Measurements from ENCODE around the gene DGKQ. TPM values are rescaled to one million over a fixed set of nuclear protein-coding genes. Genes with fewer than 3 reads are reported as not detected.
A peak's percentile ranks its signal among the peaks of the same experiment; 100 is the strongest.

The DGKQ gene
- total and polyA plus RNA-seq, 3 experiments from 2014 or later = 17.2 to 26.2 (median 19.6) TPM

GRCh38 chr4:987624-988513 is 14.5 kb upstream of the DGKQ start:
- Mint-ChIP-seq H3K27me3 (no peaks in the 10 kb centered on the region), H3K36me3 (peaks cover 0 to 11% (median 0%) of the 10 kb centered on the region in 3 donors), H3K27ac (peak overlapping the region in 1 of 8 donors; percentile 82), H3K4me1 (peaks cover 15 to 33% (median 16%) of the 10 kb centered on the region in 3 donors), H3K9me3 (no peaks in the 10 kb centered on the region), H3K4me3 (peak overlapping the region; percentile 49 to 80 (median 72))
- DNase-seq = no peak
- Histone ChIP-seq H3K36me3 (ENCODE audit: insufficient read depth, low read length) (no peaks in the 10 kb centered on the region), H3K9me3 (ENCODE audit: low read length) (no peaks in the 10 kb centered on the region), H3K4me1 (ENCODE audit: insufficient read depth, low read length) (peaks cover 23% of the 10 kb centered on the region), H3K4me3 (ENCODE audit: low read length) (peak overlapping the region; percentile 74), H3K27me3 (ENCODE audit: insufficient read depth, low read length, poor library complexity, severe bottlenecking) (no peaks in the 10 kb centered on the region), H3K27ac (ENCODE audit: low read depth, low read length) (peak overlapping the region; percentile 24)
- POLR2A ChIA-PET = interaction anchor here (0.6 to 1.7 kb wide), 4 partner anchors 56 to 245 kb away, joined by 3 to 10 read pairs (median 8); partner anchors contain the start of genes GAK and TMEM175
- CTCF ChIA-PET = interaction anchor here (0.6 to 5.5 kb wide), 22 partner anchors 10 to 743 kb away, joined by 3 to 60 read pairs (median 4); partner anchors contain the start of genes GAK and TMEM175

- Mint-ChIP-seq H3K36me3 (peaks cover 0 to 8% (median 0%) of the 10 kb centered on the region in 3 donors), H3K4me3 (peak within 1 kb of the TSS; percentile 86 to 95 (median 89)), H3K9me3 (no peaks in the 10 kb centered on the region), H3K27ac (peak within 1 kb of the TSS; percentile 64 to 96 (median 89)), H3K27me3 (no peaks in the 10 kb centered on the region), H3K4me1 (peaks cover 15 to 33% (median 16%) of the 10 kb centered on the region in 3 donors)
- Histone ChIP-seq H3K4me1 (ENCODE audit: insufficient read depth, low read length) (peaks cover 23% of the 10 kb centered on the region), H3K27me3 (ENCODE audit: insufficient read depth, low read length, poor library complexity, severe bottlenecking) (no peaks in the 10 kb centered on the region), H3K9me3 (ENCODE audit: low read length) (no peaks in the 10 kb centered on the region), H3K27ac (ENCODE audit: low read depth, low read length) (peak within 1 kb of the TSS; percentile 60), H3K4me3 (ENCODE audit: low read length) (peak within 1 kb of the TSS; percentile 74), H3K36me3 (ENCODE audit: insufficient read depth, low read length) (no peaks in the 10 kb centered on the region)
- peak; percentile 83 to 91 (median 85) for DNase-seq
- ChIA-PET CTCF (interaction anchor here (0.6 to 5.5 kb wide), 22 partner anchors 9 to 743 kb away, joined by 3 to 60 read pairs (median 4); partner anchors contain the start of genes GAK and TMEM175), POLR2A (interaction anchor here (0.6 to 1.7 kb wide), 5 partner anchors 23 to 245 kb away, joined by 3 to 10 read pairs (median 8); partner anchors contain the start of genes GAK and TMEM175)
Measured at GRCh38 chr4:986879-987623, 13.7 kb upstream of the DGKQ start, which contains the start of gene IDUA. IDUA (plus strand) TSS chr4:987044; CDS start chr4:987085, 41 bp downstream.

GRCh38 chr4:986428-986878 is 13.1 kb upstream of the DGKQ start:
- CTCF ChIA-PET = interaction anchor here (1.0 to 5.5 kb wide), 14 partner anchors 16 to 742 kb away, joined by 3 to 60 read pairs (median 4); no protein-coding TSS in a partner anchor
- peak overlapping the region; percentile 60 for H3K27ac ChIP-seq (ENCODE audit: low read depth, low read length)

GRCh38 chr4:985123-985830 is 11.9 kb upstream of the DGKQ start:
- Histone ChIP-seq H3K27me3 (ENCODE audit: insufficient read depth, low read length, poor library complexity, severe bottlenecking) (no peaks in the 10 kb centered on the region), H3K36me3 (ENCODE audit: insufficient read depth, low read length) (no peaks in the 10 kb centered on the region), H3K9me3 (ENCODE audit: low read length) (no peaks in the 10 kb centered on the region), H3K4me3 (ENCODE audit: low read length) (peak overlapping the region; percentile 35), H3K4me1 (ENCODE audit: insufficient read depth, low read length) (peaks cover 23% of the 10 kb centered on the region), H3K27ac (ENCODE audit: low read depth, low read length) (no peak overlapping the region)
- ChIA-PET CTCF (interaction anchor here (5.5 kb wide), 1 partner anchor 245 kb away, joined by 60 read pairs; no protein-coding TSS in a partner anchor), POLR2A (interaction anchor here (1.3 kb wide), 1 partner anchor 11 kb away, joined by 4 read pairs; the partner anchor contains the start of gene DGKQ)
- H3K27ac Mint-ChIP-seq = peak overlapping the region in 7 of 8 donors; percentile 30 to 92 (median 67)
- peaks cover 0 to 5% (median 0%) of the 10 kb centered on the region in 3 donors for H3K36me3 Mint-ChIP-seq
- peaks cover 0 to 1% of the 10 kb centered on the region in 2 donors for H3K27me3 Mint-ChIP-seq
- H3K4me3 Mint-ChIP-seq = peak overlapping the region; percentile 61 to 95 (median 78)
- H3K4me1 Mint-ChIP-seq = peaks cover 15 to 33% (median 16%) of the 10 kb centered on the region in 3 donors
- H3K9me3 Mint-ChIP-seq = no peaks in the 10 kb centered on the region
- DNase-seq = peak; percentile 53 to 78 (median 57)

More at GRCh38 chr4:986428-986878, 13.1 kb upstream of the DGKQ start:
- H3K9me3 ChIP-seq (ENCODE audit: low read length) = no peaks in the 10 kb centered on the region
- Mint-ChIP-seq H3K36me3 (peaks cover 0 to 8% (median 0%) of the 10 kb centered on the region in 3 donors), H3K27ac (peak overlapping the region; percentile 64 to 96 (median 89)), H3K9me3 (no peaks in the 10 kb centered on the region), H3K4me1 (peaks cover 15 to 33% (median 16%) of the 10 kb centered on the region in 3 donors), H3K4me3 (peak overlapping the region; percentile 86 to 95 (median 89)), H3K27me3 (no peaks in the 10 kb centered on the region)
- POLR2A ChIA-PET = interaction anchor here (0.6 to 1.7 kb wide), 6 partner anchors 13 to 244 kb away, joined by 3 to 10 read pairs (median 6); partner anchors contain the start of genes DGKQ, GAK and TMEM175
- no peaks in the 10 kb centered on the region for H3K27me3 ChIP-seq (ENCODE audit: insufficient read depth, low read length, poor library complexity, severe bottlenecking)
- peak overlapping the region; percentile 74 for H3K4me3 ChIP-seq (ENCODE audit: low read length)
- H3K4me1 ChIP-seq (ENCODE audit: insufficient read depth, low read length) = peaks cover 23% of the 10 kb centered on the region
- DNase-seq = no peak
- H3K36me3 ChIP-seq (ENCODE audit: insufficient read depth, low read length) = no peaks in the 10 kb centered on the region

- Mint-ChIP-seq H3K4me3 (peak overlapping the region; percentile 61 to 86 (median 73)), H3K4me1 (peaks cover 15 to 33% (median 16%) of the 10 kb centered on the region in 3 donors), H3K36me3 (peaks cover 0 to 1% (median 0%) of the 10 kb centered on the region in 3 donors), H3K9me3 (no peaks in the 10 kb centered on the region), H3K27ac (peak overlapping the region in 7 of 8 donors; percentile 30 to 77 (median 64)), H3K27me3 (peaks cover 0 to 1% of the 10 kb centered on the region in 2 donors)
- H3K27me3 ChIP-seq (ENCODE audit: insufficient read depth, low read length, poor library complexity, severe bottlenecking) = no peaks in the 10 kb centered on the region
- H3K27ac ChIP-seq (ENCODE audit: low read depth, low read length) = no peak overlapping the region
- DNase-seq = no peak
- peaks cover 23% of the 10 kb centered on the region for H3K4me1 ChIP-seq (ENCODE audit: insufficient read depth, low read length)
- ChIA-PET POLR2A (no interaction called here), CTCF (no interaction called here)
- H3K9me3 ChIP-seq (ENCODE audit: low read length) = no peaks in the 10 kb centered on the region
- peak overlapping the region; percentile 35 for H3K4me3 ChIP-seq (ENCODE audit: low read length)
- H3K36me3 ChIP-seq (ENCODE audit: insufficient read depth, low read length) = no peaks in the 10 kb centered on the region
Measured at GRCh38 chr4:984336-985054, 11.1 kb upstream of the DGKQ start.

DNA sequence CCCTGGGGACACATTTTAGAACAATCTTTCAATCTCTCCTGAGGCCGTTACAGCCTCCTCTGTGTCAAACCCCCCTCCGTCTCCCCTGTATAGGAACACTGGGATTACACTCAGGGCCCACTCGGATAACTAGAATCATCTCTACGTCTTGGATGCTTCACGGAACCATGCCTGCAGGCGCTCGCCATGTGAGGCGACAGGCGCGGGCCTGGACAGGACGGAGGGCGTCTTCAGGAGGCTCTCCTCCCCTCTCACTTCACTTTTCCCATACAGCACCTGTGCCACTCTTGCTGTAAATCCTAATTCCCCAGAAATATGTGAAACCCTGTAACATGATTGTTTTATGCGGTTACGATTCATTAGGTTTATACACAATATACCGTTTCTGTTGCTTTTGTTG is 9.4 kb upstream of the DGKQ start:
- Mint-ChIP-seq H3K4me1 (peaks cover 14 to 29% (median 15%) of the 10 kb centered on the region in 3 donors), H3K36me3 (no peaks in the 10 kb centered on the region), H3K4me3 (peak overlapping the region in 1 of 7 donors; percentile 34), H3K27ac (peak overlapping the region in 1 of 8 donors; percentile 33), H3K27me3 (peaks cover 0 to 1% of the 10 kb centered on the region in 2 donors), H3K9me3 (no peaks in the 10 kb centered on the region)
- POLR2A ChIA-PET = no interaction called here
- no peak for DNase-seq
- Histone ChIP-seq H3K27ac (ENCODE audit: low read depth, low read length) (no peak overlapping the region), H3K36me3 (ENCODE audit: insufficient read depth, low read length) (no peaks in the 10 kb centered on the region), H3K27me3 (ENCODE audit: insufficient read depth, low read length, poor library complexity, severe bottlenecking) (no peaks in the 10 kb centered on the region), H3K4me3 (ENCODE audit: low read length) (no peak overlapping the region), H3K4me1 (ENCODE audit: insufficient read depth, low read length) (peaks cover 23% of the 10 kb centered on the region), H3K9me3 (ENCODE audit: low read length) (no peaks in the 10 kb centered on the region)
- CTCF ChIA-PET = no interaction called here
